Activated T-cell treated with anti-CD3 and anti-CD28 coated beads for 24 hours (primary cell): ENCODE measurements around the gene SLC46A2.

ENCODE experiments used
- DNase-seq: peaks from one replicate; pipeline ENCODE4 v3.0.0-alpha.2; 2020; ENCODE audit warnings: low read depth

Gene SLC46A2

DNA sequence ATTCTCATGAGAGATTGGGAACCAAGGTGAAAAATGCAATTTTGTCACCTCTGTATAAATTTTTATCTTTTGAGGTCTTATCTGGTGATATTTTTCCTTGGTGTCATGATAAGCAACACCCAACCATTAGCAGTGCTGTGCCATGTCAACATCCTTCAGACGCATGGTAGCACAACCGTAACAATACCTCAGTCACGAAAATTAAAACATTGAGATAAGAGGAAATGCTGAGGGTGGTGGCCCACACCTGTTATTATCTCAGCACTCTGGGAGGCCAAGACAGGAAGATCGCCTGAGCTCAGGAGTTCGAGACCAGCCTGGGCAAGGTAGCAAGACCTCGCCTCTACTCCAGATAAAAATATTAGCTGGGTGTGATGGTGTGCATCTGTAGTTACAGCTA is 32.7 kb downstream of the SLC46A2 start:
- DNase-seq: no peak

DNA sequence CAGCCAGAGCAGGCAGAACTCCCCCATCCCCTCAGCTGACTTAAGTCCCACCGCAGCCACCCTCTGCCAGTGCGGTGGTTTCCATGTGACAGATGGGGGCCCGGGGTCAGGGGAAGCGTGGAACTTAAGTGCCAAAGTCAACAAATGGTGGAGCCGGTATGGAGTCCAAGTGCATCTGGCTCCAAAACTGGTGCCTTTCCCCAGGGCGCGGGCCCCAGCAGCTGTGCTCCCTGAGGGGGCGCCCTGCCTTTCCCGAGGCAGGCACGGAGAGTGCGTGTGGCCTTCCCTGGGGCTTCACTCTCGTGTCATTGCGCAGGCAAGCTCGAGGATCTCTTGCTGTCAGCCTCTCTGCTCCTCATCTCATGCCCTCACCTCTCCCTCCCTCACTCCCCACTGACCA is 33.8 kb downstream of the SLC46A2 start:
- DNase-seq: no peak

- no peak for DNase-seq
Measured at GRCh38 chr9:112856200-112856599, 34.5 kb downstream of the SLC46A2 start.

DNA sequence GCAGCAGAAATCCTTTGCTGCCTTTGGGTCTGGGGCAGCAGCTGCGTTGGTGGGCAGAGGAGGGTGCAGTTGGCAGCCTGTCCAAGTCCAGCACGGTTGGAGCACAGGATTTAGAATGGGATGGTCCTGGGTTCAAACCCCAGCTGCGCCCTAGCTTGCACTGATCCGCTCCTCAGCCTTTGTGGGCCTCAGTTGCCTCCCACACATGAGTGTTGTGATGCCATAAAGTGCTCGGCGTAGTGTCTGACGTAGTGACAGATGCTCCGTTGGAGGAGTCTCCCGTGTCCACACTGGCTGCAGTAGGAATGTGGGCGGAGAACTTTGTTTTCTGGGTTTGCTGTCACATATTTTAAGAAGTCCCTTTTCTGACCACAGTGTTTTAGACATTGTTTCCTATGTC is 36.0 kb downstream of the SLC46A2 start:
- no peak for DNase-seq

DNA sequence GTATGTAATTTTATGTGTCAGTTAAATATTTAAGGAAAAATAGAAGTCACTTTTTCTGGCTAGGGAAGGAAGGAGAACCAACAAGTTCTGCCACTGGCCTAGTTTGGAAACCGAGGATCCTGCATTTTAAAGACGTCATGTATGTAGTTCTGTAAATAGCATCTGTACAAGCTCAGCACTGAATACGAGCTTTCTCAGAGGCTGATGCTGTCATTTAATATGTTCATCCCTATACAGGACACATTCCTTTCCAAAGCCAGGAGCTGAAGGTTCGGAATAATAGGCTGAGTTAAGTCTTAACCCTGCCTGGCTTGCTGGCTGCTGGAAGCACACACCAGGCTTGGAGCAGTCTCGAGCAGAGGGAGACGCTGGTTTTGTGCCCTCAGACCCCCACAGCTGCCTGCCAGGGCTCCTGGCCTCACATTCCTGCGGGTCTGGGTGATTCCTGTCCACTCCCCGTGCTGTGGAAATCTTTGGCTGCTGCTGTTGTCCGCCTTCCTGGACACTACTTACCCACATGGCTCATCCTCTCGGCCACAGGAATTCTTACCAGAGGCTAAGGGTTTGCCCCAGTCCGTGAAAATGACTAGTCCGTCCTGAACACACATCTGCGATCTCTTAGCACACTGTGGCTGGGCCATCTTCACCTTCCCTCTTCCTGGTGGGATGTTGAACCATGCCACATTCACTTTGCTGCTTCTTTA is 36.6 kb downstream of the SLC46A2 start:
- no peak for DNase-seq

GRCh38 chr9:112852741-112853504 is 37.8 kb downstream of the SLC46A2 start:
- DNase-seq: no peak

DNA sequence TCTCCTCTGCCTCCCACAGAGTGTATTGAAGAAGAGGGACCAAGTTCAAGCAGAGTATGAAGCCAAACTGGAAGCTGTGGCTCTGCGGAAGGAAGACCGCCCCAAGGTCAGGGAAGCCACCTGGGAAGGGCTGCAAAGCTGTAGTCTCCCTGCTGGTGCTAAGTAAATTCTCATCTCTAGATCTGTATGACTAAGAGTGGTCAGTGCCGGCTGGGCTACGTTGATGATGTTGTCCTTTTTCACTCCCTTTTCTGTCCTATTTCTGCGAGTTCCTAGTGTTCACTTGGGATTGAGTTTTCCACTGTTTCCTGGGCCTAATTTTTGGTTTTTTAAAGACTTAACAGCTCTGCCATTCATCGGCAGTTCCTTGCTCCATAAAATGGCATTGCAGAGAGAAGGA is 39.8 kb downstream of the SLC46A2 start:
- DNase-seq: no peak

DNA sequence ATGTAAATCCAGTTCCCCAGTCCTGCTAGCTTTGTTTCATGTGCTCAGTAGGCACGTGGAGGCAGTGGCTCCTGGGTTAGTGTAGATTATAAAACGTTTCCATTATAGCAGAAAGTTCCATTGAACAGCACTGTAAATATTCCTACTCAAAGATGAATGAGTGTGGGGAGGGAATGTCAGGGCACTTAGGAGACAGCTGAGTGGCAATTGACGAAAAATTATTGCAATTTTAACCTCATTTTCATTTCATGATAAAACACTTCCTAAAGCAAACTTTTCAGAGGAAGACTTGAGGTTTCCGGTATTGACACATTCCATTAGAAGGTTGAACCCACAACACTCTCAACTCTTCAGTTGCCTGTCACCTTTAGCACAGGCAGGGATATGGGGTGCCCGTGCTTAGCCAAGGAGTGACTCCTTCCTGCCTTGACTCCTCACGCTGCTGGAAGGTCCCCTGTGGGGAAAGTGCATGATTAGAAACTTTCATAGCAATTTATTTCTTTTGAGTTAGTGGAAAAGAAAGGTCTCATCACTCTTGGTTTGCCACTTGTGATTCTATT is 41.2 kb downstream of the SLC46A2 start:
- no peak for DNase-seq

DNA sequence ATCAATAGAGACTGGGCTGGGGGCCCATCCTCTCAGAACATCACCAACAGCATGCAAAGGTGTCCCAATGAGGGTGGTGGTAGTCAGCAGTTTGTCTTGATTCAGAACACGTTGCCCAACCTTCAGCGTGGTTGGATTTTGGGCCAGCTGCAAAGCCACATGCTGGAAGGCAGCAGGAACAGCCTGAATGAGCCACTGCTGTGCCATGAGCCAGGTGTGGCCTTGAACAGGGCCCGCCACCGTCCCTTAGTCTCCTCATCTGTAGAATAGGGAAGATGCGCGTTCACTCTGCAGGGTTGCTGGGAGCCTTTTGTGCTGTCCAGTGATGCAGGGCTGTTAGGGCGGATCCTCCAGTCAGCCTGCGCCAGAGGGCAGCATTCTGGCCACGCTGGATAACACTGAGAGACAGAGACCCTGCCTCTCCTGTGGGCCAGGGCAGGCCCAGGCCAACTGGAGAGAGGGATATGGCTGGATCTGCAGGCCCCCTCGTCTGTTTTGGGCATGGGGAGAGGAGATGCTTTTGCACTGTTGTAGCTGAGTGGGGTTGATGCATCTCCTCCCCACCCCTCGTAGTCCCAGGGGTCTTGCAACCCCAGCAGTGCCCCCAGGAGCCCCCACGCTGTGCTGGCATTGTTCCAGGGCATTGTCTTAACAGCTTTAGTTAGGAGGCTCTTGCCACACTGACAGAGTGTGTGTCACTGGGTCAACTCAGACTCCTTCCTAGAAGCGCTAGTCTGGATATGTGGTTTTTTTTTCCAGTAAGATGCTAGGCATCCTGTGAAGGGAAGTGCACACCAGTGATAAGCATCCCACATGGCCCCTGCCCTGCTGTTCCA is 42.1 kb downstream of the SLC46A2 start:
- no peak for DNase-seq

- DNase-seq: no peak
Measured at GRCh38 chr9:112846528-112847488, 43.9 kb downstream of the SLC46A2 start.

DNA sequence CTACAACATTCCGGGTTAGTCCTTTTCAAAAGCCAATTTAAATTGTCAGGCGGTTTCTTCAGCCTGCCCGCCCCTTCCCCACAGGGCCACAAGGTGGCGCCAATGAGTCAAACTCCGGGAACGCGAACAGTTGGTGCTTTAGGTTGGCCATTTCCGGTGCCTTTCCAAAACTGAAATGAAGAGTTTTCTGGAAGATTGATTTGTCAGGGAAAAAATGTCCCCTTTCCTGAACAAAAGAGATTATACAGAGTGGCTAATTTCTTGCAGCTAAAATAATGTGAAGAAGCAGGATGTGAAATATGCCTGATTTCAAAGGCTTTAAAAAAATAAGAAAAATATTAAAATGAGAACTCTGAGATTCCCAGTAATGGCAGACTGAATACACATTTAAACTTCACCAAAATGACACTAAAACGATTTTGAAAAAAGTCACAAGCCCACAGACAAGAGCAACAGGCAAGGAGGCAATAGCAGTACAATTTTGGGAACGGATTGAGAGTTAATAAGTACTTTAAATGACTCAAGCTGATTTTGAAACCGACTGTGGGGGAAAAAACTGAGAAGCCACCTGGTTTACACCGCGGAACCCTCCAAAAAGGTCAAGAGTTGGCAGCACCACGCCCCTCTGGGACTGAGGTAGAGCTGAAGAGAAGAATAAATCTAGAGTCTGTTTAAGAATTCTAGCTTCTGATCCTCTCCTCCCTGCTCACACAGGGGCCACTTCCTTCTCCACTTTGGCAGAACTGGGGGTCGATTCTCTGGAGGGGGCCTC is 45.7 kb downstream of the SLC46A2 start:
- peak; percentile 71 for DNase-seq

- DNase-seq: no peak
Measured at GRCh38 chr9:112842555-112842954, 48.1 kb downstream of the SLC46A2 start.

DNA sequence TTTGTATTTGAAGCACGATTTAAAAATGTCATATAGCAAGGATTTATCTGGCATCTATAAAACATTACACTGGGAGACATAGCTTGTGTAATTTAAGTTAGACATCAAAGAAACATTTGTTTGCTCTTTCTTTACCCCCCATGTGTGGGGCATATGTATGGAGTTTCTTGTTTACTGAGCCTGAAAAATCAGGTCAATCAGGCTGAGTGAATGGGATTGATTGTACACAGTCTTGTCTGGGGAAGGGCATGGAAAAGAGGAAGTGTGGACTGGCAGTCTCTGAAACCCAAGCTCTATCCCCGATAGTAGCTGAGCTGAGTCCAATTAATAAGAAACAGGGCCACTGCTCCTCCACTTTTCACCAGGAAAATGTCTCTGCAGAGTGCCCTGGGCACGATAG is 49.4 kb downstream of the SLC46A2 start:
- DNase-seq: no peak

- no peak for DNase-seq
Measured at GRCh38 chr9:112839331-112839730, 51.3 kb downstream of the SLC46A2 start.

- DNase-seq: no peak
Measured at GRCh38 chr9:112838342-112838741, 52.3 kb downstream of the SLC46A2 start.

GRCh38 chr9:112836394-112836793 is 54.3 kb downstream of the SLC46A2 start:
- no peak for DNase-seq

DNA sequence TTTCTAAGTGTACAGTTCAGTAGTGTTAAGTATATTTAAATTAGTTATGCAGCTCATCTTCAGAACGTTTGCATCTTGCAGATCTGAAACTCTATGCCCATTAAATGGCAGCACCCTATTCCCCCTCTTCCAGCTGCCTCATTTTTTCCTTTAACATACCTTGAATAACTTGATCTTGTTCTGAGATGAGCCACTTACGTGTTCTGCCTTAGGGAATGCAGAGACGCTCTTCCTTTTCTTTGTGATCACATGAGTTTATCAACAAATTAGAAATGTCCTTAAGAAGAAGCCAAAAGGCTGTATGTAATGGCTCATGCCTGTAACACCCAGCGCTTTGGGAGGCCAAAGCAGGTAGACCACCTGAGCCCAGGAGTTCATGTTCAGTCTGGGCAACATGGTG is 57.6 kb downstream of the SLC46A2 start:
- DNase-seq: no peak

- DNase-seq: no peak
Measured at GRCh38 chr9:112831969-112832368, 58.7 kb downstream of the SLC46A2 start.

GRCh38 chr9:112831281-112831851 is 59.3 kb downstream of the SLC46A2 start:
- DNase-seq: no peak
